ENCODE results near the gene HOOK1. TPM values are rescaled to one million over a fixed set of nuclear protein-coding genes. Genes with fewer than 3 reads are reported as not detected.
"Not testable (repeated sequence)": the region's sequence is repeated elsewhere in the genome, so short reads cannot be mapped to it uniquely, and the experiment has no call there.

HOOK1 gene
- total RNA-seq, 8 experiments from 2014 or later, result 0.31 to 17.6 (median 9.4) TPM

- in situ Hi-C loops (cut with MboI; ENCODE audit: low pct_unique_long_range_greater_than_20kb in 2 of 9, low sequenced_read_pairs in 9 of 9, unreplicated experiment in 9 of 9), result no loop called here
- peaks cover 0 to 9% of the 10 kb centered on the region in 2 donors for H3K4me1 ChIP-seq (replicated peaks in 1 of 2)
- H3K4me3 ChIP-seq, result no peak overlapping the region
- WGBS, 10 experiments, result 67 to 100% (median 92%) methylated on average over 1 to 2 of the region's 2 CpGs; no CpG with 5 or more reads in 1 of the 10 experiments
- no peak overlapping the region for H3K27ac ChIP-seq
- ATAC-seq (replicated peaks in 6 of 8), result no peak
Measured at GRCh38 chr1:59908682-59909081, 93.9 kb downstream of the HOOK1 start.

GRCh38 chr1:59914791-59915286, 100.1 kb downstream of the HOOK1 start:
- ATAC-seq (replicated peaks in 6 of 8); H3K27ac ChIP-seq; in situ Hi-C loops (cut with MboI; ENCODE audit: low pct_unique_long_range_greater_than_20kb in 2 of 9, low sequenced_read_pairs in 9 of 9, unreplicated experiment in 9 of 9); H3K4me3 ChIP-seq: not testable (repeated sequence)
- H3K4me1 ChIP-seq (replicated peaks in 1 of 2), result peaks cover 0 to 17% of the 10 kb centered on the region in 2 donors
- WGBS, 10 experiments, result 85 to 100% (median 97%) methylated on average over 1 to 7 of the region's 7 CpGs; no CpG with 5 or more reads in 2 of the 10 experiments

- in situ Hi-C loops (cut with MboI; ENCODE audit: low pct_unique_long_range_greater_than_20kb in 2 of 9, low sequenced_read_pairs in 9 of 9, unreplicated experiment in 9 of 9), result no loop called here
- no peak overlapping the region for H3K27ac ChIP-seq
- peak in 1 of 8 experiments; percentile 27 for ATAC-seq (replicated peaks in 6 of 8)
Measured at GRCh38 chr1:59915516-59915915, 100.8 kb downstream of the HOOK1 start.

DNA sequence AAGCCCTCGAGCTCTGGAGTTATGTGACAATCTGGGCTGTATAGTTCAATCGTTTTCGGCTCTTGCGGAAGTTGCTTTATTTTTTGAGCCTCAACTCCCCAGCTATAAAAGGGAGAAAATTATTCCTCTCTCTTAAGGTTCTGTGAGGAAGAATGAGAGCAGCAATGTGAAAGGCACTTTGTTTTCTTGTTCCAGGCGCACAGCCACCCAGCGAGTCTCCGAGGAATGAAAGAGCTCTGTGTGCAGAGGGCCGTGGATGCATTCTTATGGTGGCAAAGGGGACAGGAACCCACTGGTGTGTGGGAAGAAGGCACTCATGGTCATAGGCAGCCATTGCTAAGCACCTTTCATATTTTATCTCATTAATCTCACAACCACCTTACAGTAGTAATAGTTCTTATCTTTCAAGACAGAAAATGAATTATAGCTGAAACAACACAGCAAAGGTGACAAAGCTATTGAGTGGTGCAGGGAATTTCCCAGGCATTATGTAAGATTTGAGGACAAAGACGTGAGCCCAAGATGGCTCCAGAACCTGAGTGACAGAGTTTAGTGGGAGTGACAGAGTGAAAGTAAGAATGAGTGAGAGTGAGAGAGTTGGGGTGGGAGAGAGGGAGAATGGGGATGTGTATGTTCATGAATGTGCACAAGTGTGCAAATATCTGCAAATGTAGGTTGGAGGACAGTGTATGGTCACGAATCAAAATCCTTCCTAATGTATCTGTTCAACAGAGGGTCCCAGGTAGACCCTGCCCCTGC, 102.5 kb downstream of the HOOK1 start:
- 57 to 91% (median 73%) methylated on average over 3 to 10 of the region's 10 CpGs; no CpG with 5 or more reads in 1 of the 10 experiments for WGBS, 10 experiments
- Histone ChIP-seq H3K4me1 (replicated peaks in 1 of 2) (peaks cover 0 to 16% of the 10 kb centered on the region in 2 donors), H3K4me3 (no peak overlapping the region), H3K27ac (no peak overlapping the region)
- ATAC-seq (replicated peaks in 6 of 8), result no peak
- in situ Hi-C loops (cut with MboI; ENCODE audit: low pct_unique_long_range_greater_than_20kb in 2 of 9, low sequenced_read_pairs in 9 of 9, unreplicated experiment in 9 of 9), result no loop called here

More at GRCh38 chr1:59915516-59915915, 100.8 kb downstream of the HOOK1 start:
- WGBS, 10 experiments, result 0 to 100% (median 51%) methylated on average over 1 of the region's 1 CpG; no CpG with 5 or more reads in 2 of the 10 experiments
- Histone ChIP-seq H3K4me1 (replicated peaks in 1 of 2) (peaks cover 0 to 23% of the 10 kb centered on the region in 2 donors), H3K4me3 (no peak overlapping the region)

DNA sequence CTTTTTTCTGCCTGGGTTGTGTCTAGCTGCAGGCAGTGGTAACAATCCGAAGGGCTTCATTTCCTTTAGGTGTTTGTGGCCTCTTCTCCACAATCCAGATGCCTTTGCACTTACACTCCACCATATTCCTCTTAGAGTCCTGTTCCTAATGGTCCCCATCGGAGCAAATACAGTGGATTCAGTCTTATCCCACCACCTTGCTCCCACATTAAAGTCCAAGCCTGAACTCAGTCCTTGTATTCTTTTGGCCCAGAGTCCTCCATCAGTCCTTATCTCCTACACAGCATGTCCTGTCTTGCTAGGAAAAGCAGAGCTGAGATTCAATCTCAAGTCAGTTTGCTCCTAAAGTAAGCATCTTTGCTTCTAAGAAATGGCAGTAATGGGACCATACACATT, 103.0 kb downstream of the HOOK1 start:
- Histone ChIP-seq H3K4me3 (no peak overlapping the region), H3K27ac (no peak overlapping the region), H3K4me1 (replicated peaks in 1 of 2) (peaks cover 0 to 16% of the 10 kb centered on the region in 2 donors)
- 22 to 100% (median 86%) methylated on average over 1 to 2 of the region's 2 CpGs; no CpG with 5 or more reads in 1 of the 10 experiments for WGBS, 10 experiments
- in situ Hi-C loops (cut with MboI; ENCODE audit: low pct_unique_long_range_greater_than_20kb in 2 of 9, low sequenced_read_pairs in 9 of 9, unreplicated experiment in 9 of 9), result no loop called here
- ATAC-seq (replicated peaks in 6 of 8), result no peak

GRCh38 chr1:59919746-59920145, 105.0 kb downstream of the HOOK1 start:
- H3K4me3 ChIP-seq, result no peak overlapping the region
- in situ Hi-C loops (cut with MboI; ENCODE audit: low pct_unique_long_range_greater_than_20kb in 2 of 9, low sequenced_read_pairs in 9 of 9, unreplicated experiment in 9 of 9), result no loop called here
- H3K27ac ChIP-seq, result no peak overlapping the region
- ATAC-seq (replicated peaks in 6 of 8), result peak in 1 of 8 experiments; percentile 6
- 25 to 100% (median 68%) methylated on average over 1 to 2 of the region's 2 CpGs for WGBS, 10 experiments
- H3K4me1 ChIP-seq (replicated peaks in 1 of 2), result peaks cover 0 to 16% of the 10 kb centered on the region in 2 donors

GRCh38 chr1:59921258-59921899, 106.6 kb downstream of the HOOK1 start:
- ATAC-seq (replicated peaks in 6 of 8); in situ Hi-C loops (cut with MboI; ENCODE audit: low pct_unique_long_range_greater_than_20kb in 2 of 9, low sequenced_read_pairs in 9 of 9, unreplicated experiment in 9 of 9); H3K4me3 ChIP-seq; H3K27ac ChIP-seq: not testable (repeated sequence)
- peaks cover 0 to 16% of the 10 kb centered on the region in 2 donors for H3K4me1 ChIP-seq (replicated peaks in 1 of 2)
- 0 to 97% (median 79%) methylated on average over 1 to 6 of the region's 6 CpGs for WGBS, 10 experiments

- no peak overlapping the region for H3K27ac ChIP-seq
- in situ Hi-C loops (cut with MboI; ENCODE audit: low pct_unique_long_range_greater_than_20kb in 2 of 9, low sequenced_read_pairs in 9 of 9, unreplicated experiment in 9 of 9), result loop anchor here in 4 of 9 experiments (25.0 kb wide), 3 partner anchors 137 to 1412 kb away; no protein-coding TSS in a partner anchor
- no peak overlapping the region for H3K4me3 ChIP-seq
- peaks cover 0 to 5% of the 10 kb centered on the region in 2 donors for H3K4me1 ChIP-seq (replicated peaks in 1 of 2)
- ATAC-seq (replicated peaks in 6 of 8), result no peak
Measured at GRCh38 chr1:59924653-59925052, 109.9 kb downstream of the HOOK1 start.

Other genes with a start within 250 kb of the HOOK1 start
- 1 to 10 TPM in 2 of 8 experiments, under 1 TPM in 4, not detected in 2; 0.05 to 5.1 (median 0.16) TPM for gene CYP2J2, start 111.8 kb downstream of the HOOK1 start, total RNA-seq

Data from motor neuron (in vitro differentiated cells).